Frontal cortex (tissue), 4 donors: ENCODE data around the gene CRADD. TPM values are rescaled to one million over a fixed set of nuclear protein-coding genes. Genes with fewer than 3 reads are reported as not detected.
"Not testable (repeated sequence)": the region's sequence is repeated elsewhere in the genome, so short reads cannot be mapped to it uniquely, and the experiment has no call there.

Experiments
- DNase-seq, 2 donors: peaks; one replicate each; pipeline ENCODE4 v3.0.0; 2012; ENCODE audit warnings: low spot score in 2 of 2
- FAIRE-seq: peaks from 2 replicates; lab custom pipeline; 2012; peaks lifted over from hg19 to GRCh38; lab: Jason Lieb, UNC
- total RNA-seq: library from RNA; depleted of rRNA; stranded (reverse); fragments of >200 nt; gene quantifications from one replicate; pipeline ENCODE4 v1.2.3, GENCODE V29; 2014
- donor health status: control.
- donor health status: control.
- donor health status: control.

Gene CRADD
- total RNA-seq, 1 donor from 2014 or later, result 9.8 TPM

DNA sequence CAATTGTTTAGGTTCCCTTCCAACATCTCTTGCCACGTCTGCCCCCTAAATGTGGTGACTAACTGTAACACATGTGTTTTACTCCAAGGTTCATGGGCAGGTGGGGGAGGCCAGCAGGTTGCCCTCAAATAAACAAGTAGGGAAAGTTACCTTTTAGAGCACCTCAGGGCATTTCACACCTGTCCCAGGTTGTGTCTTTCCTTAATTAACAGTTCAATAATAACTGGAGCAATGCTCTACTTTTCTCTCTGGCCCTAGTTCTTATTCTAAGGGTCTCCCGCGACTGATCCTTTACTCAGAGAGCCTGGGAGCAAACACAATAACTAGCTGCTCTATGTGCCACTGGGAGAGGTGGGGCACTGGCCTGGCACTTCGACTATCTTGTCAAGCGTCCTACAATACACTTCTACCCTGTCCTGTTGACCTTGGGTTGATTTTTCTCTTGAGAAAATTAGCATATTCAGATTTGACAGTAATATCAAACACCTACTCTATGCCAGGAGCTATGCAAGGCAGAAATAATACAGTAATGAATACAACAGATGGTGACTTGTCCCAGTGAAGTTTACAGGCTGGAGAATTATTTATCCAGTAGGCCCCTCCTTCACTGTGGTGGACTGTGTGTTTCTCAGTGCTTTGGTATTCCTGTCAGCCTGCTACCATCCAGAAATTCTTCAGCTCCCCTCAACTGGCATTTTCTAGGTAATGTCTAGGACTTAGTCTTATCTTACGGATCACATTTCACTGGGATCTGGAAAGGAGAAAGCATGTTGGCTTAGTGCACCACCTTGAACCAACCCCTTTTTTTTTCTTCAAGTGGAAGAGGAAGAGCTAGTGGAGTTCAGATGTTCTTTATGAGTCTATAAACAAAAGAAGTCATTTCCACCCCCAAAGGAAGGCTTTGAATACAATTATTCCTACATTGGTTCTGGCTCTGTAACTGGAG is 202.6 kb downstream of the CRADD start:
- DNase-seq, result no peak
- FAIRE-seq, result no peak

DNA sequence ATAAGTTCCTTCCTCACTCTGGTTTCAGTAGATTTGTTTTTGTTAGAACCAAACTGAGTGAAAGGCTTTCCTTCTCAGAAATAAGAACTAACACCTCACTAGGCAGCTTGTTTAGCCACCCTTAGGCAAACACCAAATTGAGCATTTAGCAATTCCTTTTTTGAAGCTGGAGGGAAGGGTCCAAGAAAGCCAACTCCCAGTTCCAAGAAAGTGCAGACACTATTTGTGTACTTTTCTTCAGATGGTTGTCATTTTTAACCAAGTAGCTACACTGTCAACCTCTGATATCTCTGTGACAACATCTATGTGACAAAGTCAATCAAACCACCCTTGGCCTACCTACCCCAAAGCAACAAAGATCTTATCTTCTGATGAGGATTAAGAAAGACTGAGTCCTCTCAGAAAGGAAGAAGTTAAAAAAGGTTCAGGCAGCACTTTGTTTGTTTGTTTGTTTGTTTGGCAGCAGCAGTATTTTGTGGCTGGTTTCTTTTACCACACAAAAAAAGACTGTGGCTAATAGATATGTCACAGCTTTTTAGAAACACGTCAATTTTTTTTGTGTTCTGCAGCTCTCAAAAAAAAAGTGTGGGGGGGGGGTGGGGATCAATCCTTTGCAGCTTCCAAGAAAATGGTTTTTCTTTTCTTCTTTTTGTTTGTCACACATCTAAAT is 203.8 kb downstream of the CRADD start:
- DNase-seq (no peak), FAIRE-seq (no peak)

DNA sequence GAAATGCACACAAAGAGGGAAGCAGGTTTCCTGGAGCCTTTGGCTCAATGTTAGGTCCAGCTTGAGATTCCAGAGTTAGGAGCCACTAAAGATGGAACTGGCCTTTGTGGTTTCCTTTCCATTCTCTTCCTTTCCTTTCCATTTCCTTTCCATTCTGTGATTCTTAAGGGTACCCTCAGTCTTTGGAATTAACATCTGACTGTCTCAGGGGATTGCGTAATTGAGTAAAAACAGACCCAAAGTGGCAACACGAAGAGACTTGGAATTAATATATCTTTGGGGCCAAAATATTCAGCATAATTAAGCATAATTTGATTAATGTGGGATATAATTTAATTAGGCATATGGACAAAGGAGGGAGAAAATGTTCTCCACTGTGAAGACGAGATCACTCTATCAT is 205.6 kb downstream of the CRADD start:
- FAIRE-seq (no peak), DNase-seq (no peak)

DNA sequence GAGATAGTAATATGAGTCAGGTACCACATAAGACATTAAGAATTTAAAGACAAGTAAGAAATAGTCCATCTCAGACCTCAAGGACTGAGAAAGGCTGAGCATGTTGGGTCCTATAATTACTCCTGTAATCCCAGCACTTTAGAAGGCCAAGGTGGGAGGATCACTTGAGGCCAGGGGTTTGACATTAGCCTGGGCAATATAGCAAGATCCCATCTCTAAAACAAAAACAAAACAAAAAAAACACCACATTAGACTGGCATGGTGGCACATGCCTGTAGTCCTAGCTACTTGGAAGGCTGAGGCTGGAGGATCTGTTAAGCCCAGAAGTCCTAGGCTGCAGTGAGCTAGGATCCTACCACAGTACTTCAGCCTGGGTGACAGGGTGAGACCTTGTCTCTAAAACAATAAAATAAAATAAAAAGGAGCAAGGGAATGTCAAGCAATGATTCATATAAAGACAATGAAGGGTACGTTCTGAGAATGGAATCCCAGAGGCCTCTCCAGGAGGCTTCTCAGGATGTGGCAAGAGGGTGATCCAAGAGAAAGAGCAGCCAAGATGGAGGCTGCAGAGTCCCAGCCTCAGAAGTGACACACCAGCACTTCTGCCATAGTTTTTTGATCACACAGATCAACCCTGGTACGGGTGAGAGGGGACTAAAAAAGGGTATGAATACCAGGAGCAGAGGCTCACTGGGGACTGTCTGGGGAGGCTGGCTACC is 206.4 kb downstream of the CRADD start:
- FAIRE-seq, result no peak
- no peak for DNase-seq

GRCh38 chr12:93884794-93885460 is 207.8 kb downstream of the CRADD start:
- FAIRE-seq, result no peak

GRCh38 chr12:93885973-93886532 is 208.9 kb downstream of the CRADD start:
- DNase-seq, FAIRE-seq: not testable (repeated sequence)

More at GRCh38 chr12:93884794-93885460, 207.8 kb downstream of the CRADD start:
- no peak for DNase-seq

DNA sequence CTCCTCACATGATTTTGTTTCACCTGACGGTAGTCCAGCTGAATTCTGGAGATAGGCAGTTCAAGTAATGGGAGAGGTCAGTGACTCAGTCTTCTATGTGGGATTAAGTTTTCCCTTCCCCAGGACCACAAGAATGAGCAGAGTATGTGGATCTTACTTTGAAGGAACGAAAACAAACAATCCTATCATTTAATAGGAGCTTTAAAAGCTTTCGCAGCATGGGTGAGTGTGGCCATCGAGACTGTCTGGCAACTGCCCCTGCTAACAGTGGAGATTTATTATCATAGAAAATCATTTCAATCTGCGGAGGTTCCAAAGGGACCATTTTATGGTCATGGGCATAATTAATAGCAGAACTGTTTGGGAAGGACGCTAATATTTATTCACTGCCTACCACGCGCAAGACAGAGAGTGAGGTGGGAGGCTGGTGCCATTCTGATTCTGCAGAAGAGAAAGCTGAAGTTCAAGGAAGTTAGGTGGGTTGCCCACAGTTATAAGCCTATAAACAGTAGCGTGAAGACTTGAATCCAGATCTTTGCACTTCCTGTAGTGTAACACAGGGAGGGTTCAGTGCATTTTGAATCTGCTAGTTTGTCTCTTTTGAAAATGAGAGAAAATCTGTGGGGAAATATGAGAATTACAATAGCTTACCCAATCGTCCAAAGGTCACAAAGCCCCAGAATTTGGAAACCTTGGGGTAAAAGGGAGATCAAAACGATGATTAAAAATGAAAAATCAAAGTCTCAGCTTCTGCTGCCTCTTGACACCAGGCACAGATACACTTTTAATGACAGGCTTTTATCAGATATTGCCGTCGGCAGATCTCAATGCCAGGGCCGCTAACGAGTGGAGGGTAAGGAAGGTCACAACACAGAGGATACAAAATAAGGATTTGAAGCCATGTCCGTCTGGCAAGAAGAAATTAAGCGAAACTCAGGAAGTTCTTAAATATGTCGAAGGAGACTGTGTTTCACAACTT is 209.6 kb downstream of the CRADD start:
- no peak for FAIRE-seq
- no peak for DNase-seq

- DNase-seq (no peak), FAIRE-seq (no peak)
Measured at GRCh38 chr12:93888964-93889363, 211.8 kb downstream of the CRADD start.

DNA sequence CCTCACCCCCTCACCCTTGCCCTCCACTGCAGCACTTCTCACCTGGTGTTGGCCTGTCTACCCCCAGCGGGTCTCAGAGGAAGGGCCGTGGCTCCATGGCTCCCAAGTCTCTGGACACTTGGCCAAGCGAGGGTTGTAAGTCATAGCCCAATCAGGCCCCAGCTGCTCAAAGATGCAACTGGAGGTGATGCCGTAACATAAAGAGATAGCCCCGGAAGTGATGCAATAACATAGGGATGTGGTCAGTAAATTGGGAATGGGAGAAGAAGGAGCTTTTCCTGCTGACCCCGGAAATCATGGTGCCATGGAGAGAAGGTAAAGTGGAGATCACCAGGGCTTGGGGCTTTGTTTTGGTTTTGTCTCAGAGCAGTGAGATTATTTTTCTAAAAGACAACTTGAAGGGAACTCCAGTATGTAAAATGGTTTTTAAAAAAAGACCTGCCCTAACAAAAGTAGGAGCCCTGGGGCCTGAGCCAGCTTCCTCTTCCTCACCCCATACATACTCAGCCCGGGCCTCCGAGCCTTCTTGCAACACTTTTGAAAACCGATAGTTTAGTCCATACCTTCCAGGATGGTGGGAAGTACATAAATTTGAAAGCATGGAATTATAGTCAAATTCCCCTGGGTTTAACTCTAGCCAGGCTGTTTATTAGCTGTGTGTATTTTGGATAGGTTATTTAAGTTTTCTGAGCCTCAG is 212.5 kb downstream of the CRADD start:
- no peak for FAIRE-seq
- no peak for DNase-seq

DNA sequence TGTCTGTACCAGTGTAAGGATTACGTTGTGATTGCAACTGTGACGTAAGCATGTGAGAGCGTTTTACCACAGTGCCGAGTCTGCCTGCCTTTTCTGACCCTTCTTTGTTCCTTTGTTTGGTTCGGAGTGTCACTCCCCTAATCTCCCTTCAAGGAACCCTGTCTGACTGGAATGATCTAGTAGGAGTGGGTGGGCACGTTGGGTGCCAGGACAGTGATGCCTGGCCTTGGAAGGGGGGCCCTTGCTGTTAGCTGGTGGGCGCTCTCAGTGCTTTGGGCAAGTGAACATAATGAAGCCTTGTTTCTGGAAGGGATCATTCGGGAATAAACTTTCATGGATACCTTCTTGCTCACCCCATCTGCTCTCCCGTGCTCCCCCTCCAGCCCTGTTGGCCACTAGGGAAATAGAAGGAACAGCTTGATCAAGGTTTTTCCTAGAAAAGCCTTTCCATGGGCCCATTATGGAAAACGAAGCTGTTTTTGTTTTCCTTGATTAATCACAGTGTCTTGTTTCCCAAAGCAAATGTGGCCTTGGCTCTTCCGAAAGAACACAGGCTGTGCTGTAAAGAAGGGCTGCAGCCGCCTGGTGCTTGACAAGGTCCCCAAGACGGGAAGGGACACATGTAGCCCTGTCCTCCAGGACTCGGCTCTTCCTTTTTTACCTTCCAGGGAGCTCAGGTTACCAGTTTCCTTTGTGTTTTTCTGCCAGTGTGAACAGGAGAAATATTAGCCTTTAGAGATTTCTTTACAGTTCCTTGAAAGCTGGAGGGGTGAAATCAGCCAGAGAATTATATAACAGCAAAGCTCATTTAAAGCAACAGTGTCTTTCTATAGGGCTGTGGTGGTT is 215.5 kb downstream of the CRADD start:
- FAIRE-seq, result no peak
- peak in 1 of 2 donors; percentile 11 for DNase-seq

DNA sequence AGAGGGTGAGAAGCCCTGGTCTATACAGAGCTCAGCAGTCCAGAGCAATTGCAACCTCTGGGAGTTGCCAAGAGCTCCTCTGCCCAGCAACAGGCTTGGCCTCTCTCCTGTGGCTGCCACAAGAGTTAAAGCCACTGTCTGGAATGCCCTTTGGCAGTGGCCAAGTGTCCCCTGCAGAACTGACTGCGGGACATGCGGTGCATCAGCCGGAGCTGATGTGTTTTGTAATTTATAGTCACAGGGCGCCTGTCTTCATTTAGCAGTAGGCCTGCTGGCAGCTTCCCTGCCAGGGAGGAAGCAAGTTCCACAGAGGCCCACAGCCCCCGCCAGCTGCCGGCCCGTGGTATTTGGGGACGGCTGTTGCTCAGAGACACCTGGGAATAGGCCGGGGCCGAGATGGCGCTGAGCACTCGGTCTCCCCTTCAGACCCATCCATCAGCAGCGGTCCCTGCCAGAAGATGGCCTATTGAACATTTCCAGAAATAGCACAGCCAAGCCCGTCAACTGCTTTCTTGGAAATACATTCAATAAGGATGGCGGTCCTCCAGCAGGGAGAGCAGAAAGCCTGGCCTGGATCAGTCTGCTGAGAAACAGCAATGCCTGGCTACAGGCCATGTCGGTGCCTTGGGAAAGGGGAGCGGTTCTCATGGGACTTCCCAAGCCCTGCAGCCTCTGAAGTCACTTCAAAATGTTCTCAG is 217.4 kb downstream of the CRADD start:
- DNase-seq, result peak; percentile 8 to 39

GRCh38 chr12:93895089-93895445 is 217.9 kb downstream of the CRADD start:
- no peak for FAIRE-seq
- DNase-seq, result peak in 1 of 2 donors; percentile 14

More for the DNA sequence above, 217.4 kb downstream of the CRADD start:
- no peak for FAIRE-seq

- DNase-seq (no peak), FAIRE-seq (no peak)
Measured at GRCh38 chr12:93896427-93896826, 219.3 kb downstream of the CRADD start.

DNA sequence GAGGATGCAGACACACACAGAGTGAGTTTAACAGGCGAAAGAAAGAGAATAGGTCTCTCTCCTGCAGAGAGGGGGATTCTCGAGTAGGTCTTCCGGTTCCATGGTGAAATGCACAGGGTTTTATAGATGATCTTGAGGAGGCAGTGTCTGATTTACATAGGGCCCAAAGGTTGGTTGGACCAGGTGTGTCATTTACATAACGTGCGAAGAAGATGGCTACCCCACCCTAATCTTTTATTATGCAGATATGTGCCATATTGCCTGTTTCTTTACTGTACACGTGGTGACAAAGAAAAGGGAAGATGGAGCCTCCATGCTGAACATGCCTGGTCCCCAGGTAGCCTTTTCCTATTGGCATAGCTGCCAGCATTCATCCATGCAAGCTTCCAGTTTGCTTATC is 219.8 kb downstream of the CRADD start:
- no peak for FAIRE-seq
- no peak for DNase-seq

GRCh38 chr12:93901739-93902138 is 224.6 kb downstream of the CRADD start:
- DNase-seq, result no peak
- no peak for FAIRE-seq

DNA sequence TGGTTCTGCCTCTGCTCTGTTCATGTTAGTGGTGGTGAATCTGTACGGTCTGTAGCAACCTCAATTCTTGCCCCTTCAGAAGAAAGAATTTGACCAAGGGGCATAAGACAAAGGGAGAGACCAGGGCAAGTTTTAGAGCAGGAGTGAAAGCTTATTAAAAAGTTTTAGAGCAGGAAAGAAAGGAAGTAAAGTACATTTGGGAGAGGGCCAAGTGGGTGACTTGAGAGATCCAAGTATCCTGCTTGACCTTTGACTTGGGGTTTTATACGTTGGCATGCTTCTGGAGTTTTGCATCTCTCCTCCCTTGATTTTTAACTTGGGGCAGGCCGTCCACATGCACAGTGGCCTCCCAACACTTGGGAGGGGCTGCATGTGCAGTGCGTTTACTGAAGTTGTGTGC is 225.0 kb downstream of the CRADD start:
- FAIRE-seq, result no peak
- no peak for DNase-seq
